B cell (primary cell): ENCODE data around the gene RALA. TPM values are rescaled to one million over a fixed set of nuclear protein-coding genes. Genes with fewer than 3 reads are reported as not detected.

Source experiments
- ATAC-seq: fragments of 200-7000 bp; cut with Tn5 transposase; one replicate; pipeline ENCODE4 v1.10.0; 2021; ENCODE audit warnings: low read depth, mild to moderate bottlenecking, moderate number of reproducible peaks, moderate library complexity
- CTCF ChIA-PET: fragments of 350-600 bp; sonication (Branson Sonifier 250); formaldehyde crosslinking; loops from one replicate; lab custom pipeline; 2021; ENCODE audit warnings: antibody characterized with exemption, inconsistent platforms; lab: Charles Lee
- POLR2A ChIA-PET: fragments of 350-600 bp; sonication (Branson Sonifier 250); formaldehyde crosslinking; loops from one replicate; lab custom pipeline; 2021; ENCODE audit warnings: antibody characterized with exemption; lab: Charles Lee
- DNase-seq: peaks from one replicate; pipeline ENCODE4 v3.0.0; 2013
- H2AFZ ChIP-seq: 2 replicates; pipeline ENCODE4 v1.6.1; 2012; ENCODE audit warnings: mild to moderate bottlenecking, low read depth, low read length; ENCODE audit not compliant: insufficient read depth, poor library complexity, severe bottlenecking
- H3K27ac ChIP-seq, 2 donors: 1 replicate in 1 of 2; 2 replicates in 1 of 2; pipeline ENCODE4 v1.5.1; 2012 to 2013; ENCODE audit warnings: low read length in 2 of 2, mild to moderate bottlenecking in 2 of 2, moderate library complexity in 1 of 2
- H3K27me3 ChIP-seq, 4 experiments: fragments of 200-600 bp in 1 of 4; sonication (generic) in 1 of 4; replicated peaks in 1 of 4; 1 replicate in 2 of 4; 2 replicates in 2 of 4; pipeline versions ENCODE4 v1.6.1 to v1.7.0; 2013 to 2016; ENCODE audit warnings: low read length in 3 of 4, mild to moderate bottlenecking in 2 of 4, mixed read lengths in 1 of 4, moderate library complexity in 1 of 4; ENCODE audit not compliant: insufficient read depth in 4 of 4, control insufficient read depth in 3 of 4; ENCODE audit errors: control extremely low read depth in 1 of 4
- H3K36me3 ChIP-seq, 2 experiments: replicated peaks in 1 of 2; 1 replicate in 1 of 2; 2 replicates in 1 of 2; pipeline versions ENCODE4 v1.6.1 to v1.7.1; 2013; ENCODE audit warnings: low read length in 1 of 2; ENCODE audit not compliant: insufficient read depth in 2 of 2, control insufficient read depth in 1 of 2; ENCODE audit errors: control extremely low read depth in 1 of 2, extremely low read depth in 1 of 2
- H3K4me1 ChIP-seq, 2 donors: fragments of 200-600 bp in 1 of 2; sonication (generic) in 1 of 2; 1 replicate in 1 of 2; 2 replicates in 1 of 2; pipeline versions ENCODE4 v1.5.1 to v1.6.1; 2013 to 2017; ENCODE audit warnings: low read length in 2 of 2; ENCODE audit not compliant: control insufficient read depth in 2 of 2, insufficient read depth in 2 of 2
- H3K4me2 ChIP-seq: replicated peaks from 2 replicates; pipeline ENCODE3; 2012; ENCODE audit warnings: mild to moderate bottlenecking, low read depth, low read length; ENCODE audit not compliant: poor library complexity, severe bottlenecking
- H3K4me3 ChIP-seq, 5 experiments: fragments of 200-600 bp in 1 of 5; sonication (generic) in 1 of 5; 1 replicate in 3 of 5; 2 replicates in 2 of 5; pipeline versions ENCODE4 v1.5.1 to v1.7.0; 2011 to 2016; ENCODE audit warnings: low read length in 4 of 5, mild to moderate bottlenecking in 4 of 5, low read depth in 2 of 5, control low read depth in 1 of 5, moderate library complexity in 1 of 5; ENCODE audit not compliant: insufficient read depth in 1 of 5; ENCODE audit errors: control extremely low read depth in 1 of 5, extremely low read depth in 1 of 5
- H3K79me2 ChIP-seq: fragments of 200-600 bp; sonication (generic); one replicate; pipeline ENCODE4 v1.6.0; 2016; ENCODE audit warnings: low read length; ENCODE audit not compliant: control insufficient read depth, insufficient read depth
- H3K9ac ChIP-seq: fragments of 200-600 bp; sonication (generic); 2 replicates; pipeline ENCODE4 v1.6.1; 2017; ENCODE audit warnings: mild to moderate bottlenecking, low read length, moderate library complexity
- H3K9me3 ChIP-seq, 3 donors: one replicate each; pipeline versions ENCODE4 v1.6.1 to v1.7.1; 2013; ENCODE audit warnings: low read length in 2 of 3; ENCODE audit not compliant: control insufficient read depth in 2 of 3, insufficient read depth in 1 of 3; ENCODE audit errors: control extremely low read depth in 1 of 3
- H4K20me1 ChIP-seq: 2 replicates; pipeline ENCODE4 v1.6.0; 2012; ENCODE audit warnings: mild to moderate bottlenecking, low read length; ENCODE audit not compliant: insufficient read depth, control insufficient read depth, poor library complexity, severe bottlenecking
- H3K27ac Mint-ChIP-seq: one replicate; pipeline ENCODE4 v1.8.0; 2021; ENCODE audit warnings: mixed read lengths
- H3K27me3 Mint-ChIP-seq: one replicate; pipeline ENCODE4 v1.8.0; 2021; ENCODE audit warnings: mixed read lengths
- H3K4me1 Mint-ChIP-seq: one replicate; pipeline ENCODE4 v1.8.0; 2021; ENCODE audit warnings: mixed read lengths
- H3K4me3 Mint-ChIP-seq: one replicate; pipeline ENCODE4 v1.8.0; 2021; ENCODE audit warnings: mixed read lengths
- H3K9me3 Mint-ChIP-seq: one replicate; pipeline ENCODE4 v1.8.0; 2022; ENCODE audit warnings: mixed read lengths; ENCODE audit not compliant: insufficient read depth
- EZH2 ChIP-seq: IDR thresholded peaks from 2 replicates; pipeline ENCODE4 v1.6.1; 2012; ENCODE audit warnings: borderline replicate concordance, low read depth, mild to moderate bottlenecking, moderate library complexity, low read length; ENCODE audit not compliant: insufficient read depth, poor library complexity, severe bottlenecking
- WGBS: methylation state at CpG from one replicate; pipeline ENCODE4 v1.1.5; 2013; ENCODE audit warnings: missing lambda C conversion rate; ENCODE audit not compliant: insufficient coverage; 5-methylcytosine and 5-hydroxymethylcytosine counted together
- intact Hi-C: fragments of 100-400 bp; cut with micrococcal nuclease; formaldehyde crosslinking; loops from one replicate; pipeline ENCODE4 v1.10.0; 2022
- polyA plus RNA-seq: library from polyadenylated mRNA; depleted of rRNA; stranded (reverse); fragments of >200 nt; gene quantifications from 2 replicates; pipeline ENCODE4 v1.2.3, GENCODE V29; 2012
- total RNA-seq, 2 donors: library from RNA; stranded (reverse); fragments of 120-200 nt in 1 of 2; gene quantifications; 1 replicate in 1 of 2; 2 replicates in 1 of 2; pipeline versions ENCODE4 v1.2.3 to v1.2.4, GENCODE V29; 2013 to 2022
- TF ChIP-seq, protein P1 (sequence below): fragments of 200-600 bp; IDR thresholded peaks from one replicate; pipeline ENCODE4 v1.8.0; 2022; ENCODE audit warnings: antibody characterized with exemption, mild to moderate bottlenecking

The RALA gene
- total and polyA plus RNA-seq, 2 donors (not counting 1 experiment from before 2014, with no cell fraction given): 9.3 to 29.8 TPM

GRCh38 chr7:39583539-39583938, 39.8 kb upstream of the RALA start:
- intact Hi-C loops: loop anchor here (5.0 kb wide), 2 partner anchors 39 to 149 kb away; partner anchors contain the start of gene RALA
- H3K4me1 Mint-ChIP-seq: no peaks in the 10 kb centered on the region
- CTCF ChIA-PET: interaction anchor here (1.7 to 10.1 kb wide), 4 partner anchors 39 to 161 kb away, joined by 3 to 579 read pairs (median 72); partner anchors contain the start of gene RALA
- POLR2A ChIA-PET: no interaction called here
- Histone ChIP-seq H3K4me2 (no peak overlapping the region), H4K20me1 (no peaks in the 10 kb centered on the region), H3K4me3 (no peak overlapping the region), H3K79me2 (no peaks in the 10 kb centered on the region), H3K9ac (no peak overlapping the region), H3K4me1 (no peaks in the 10 kb centered on the region), H2AFZ (no peak overlapping the region), H3K27ac (no peak overlapping the region), H3K27me3 (no peaks in the 10 kb centered on the region), H3K9me3 (no peaks in the 10 kb centered on the region), H3K36me3 (peaks cover 0 to 1% of the 10 kb centered on the region in 2 experiments)
- ATAC-seq: no peak
- no peaks in the 10 kb centered on the region for H3K9me3 Mint-ChIP-seq
- H3K4me3 Mint-ChIP-seq: no peak overlapping the region
- TF ChIP-seq, protein P1, sequence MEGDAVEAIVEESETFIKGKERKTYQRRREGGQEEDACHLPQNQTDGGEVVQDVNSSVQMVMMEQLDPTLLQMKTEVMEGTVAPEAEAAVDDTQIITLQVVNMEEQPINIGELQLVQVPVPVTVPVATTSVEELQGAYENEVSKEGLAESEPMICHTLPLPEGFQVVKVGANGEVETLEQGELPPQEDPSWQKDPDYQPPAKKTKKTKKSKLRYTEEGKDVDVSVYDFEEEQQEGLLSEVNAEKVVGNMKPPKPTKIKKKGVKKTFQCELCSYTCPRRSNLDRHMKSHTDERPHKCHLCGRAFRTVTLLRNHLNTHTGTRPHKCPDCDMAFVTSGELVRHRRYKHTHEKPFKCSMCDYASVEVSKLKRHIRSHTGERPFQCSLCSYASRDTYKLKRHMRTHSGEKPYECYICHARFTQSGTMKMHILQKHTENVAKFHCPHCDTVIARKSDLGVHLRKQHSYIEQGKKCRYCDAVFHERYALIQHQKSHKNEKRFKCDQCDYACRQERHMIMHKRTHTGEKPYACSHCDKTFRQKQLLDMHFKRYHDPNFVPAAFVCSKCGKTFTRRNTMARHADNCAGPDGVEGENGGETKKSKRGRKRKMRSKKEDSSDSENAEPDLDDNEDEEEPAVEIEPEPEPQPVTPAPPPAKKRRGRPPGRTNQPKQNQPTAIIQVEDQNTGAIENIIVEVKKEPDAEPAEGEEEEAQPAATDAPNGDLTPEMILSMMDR: no peak
- TF ChIP-seq EZH2: no peak
- no peaks in the 10 kb centered on the region for H3K27me3 Mint-ChIP-seq
- H3K27ac Mint-ChIP-seq: no peak overlapping the region
- WGBS: 100% methylated on average over 1 of the region's 2 CpGs
- no peak for DNase-seq

- no peaks in the 10 kb centered on the region for H3K79me2 ChIP-seq
- ChIA-PET POLR2A (no interaction called here), CTCF (interaction anchor here (3.6 kb wide), 1 partner anchor 8 kb away, joined by 37 read pairs; no protein-coding TSS in a partner anchor)
- H3K36me3 ChIP-seq: no peaks in the 10 kb centered on the region
- H3K4me2 ChIP-seq: no peak overlapping the region
- Mint-ChIP-seq H3K27ac (no peak overlapping the region), H3K27me3 (no peaks in the 10 kb centered on the region), H3K4me3 (no peak overlapping the region), H3K4me1 (peaks cover 5% of the 10 kb centered on the region), H3K9me3 (no peaks in the 10 kb centered on the region)
- H3K9ac ChIP-seq: no peak overlapping the region
- no peaks in the 10 kb centered on the region for H3K4me1 ChIP-seq
- H4K20me1 ChIP-seq: no peaks in the 10 kb centered on the region
- no peak overlapping the region for H3K27ac ChIP-seq
- no peaks in the 10 kb centered on the region for H3K27me3 ChIP-seq
- intact Hi-C loops: no loop called here
- DNase-seq (no peak), ATAC-seq (no peak)
- H3K4me3 ChIP-seq: no peak overlapping the region
- TF ChIP-seq, protein P1: no peak
- no peak for TF ChIP-seq EZH2
- H2AFZ ChIP-seq: no peak overlapping the region
- H3K9me3 ChIP-seq: no peaks in the 10 kb centered on the region
These were observed 36.0 kb upstream of the RALA start for GRCh38 chr7:39587393-39587792.
